ENCODE results near the gene CCDC47. TPM values are rescaled to one million over a fixed set of nuclear protein-coding genes. Genes with fewer than 3 reads are reported as not detected.
A peak's percentile ranks its signal among the peaks of the same experiment; 100 is the strongest.

CCDC47 gene
- total RNA-seq, 1 experiment from 2014 or later = 28.0 TPM

GRCh38 chr17:63714550-63715277 lies 58.7 kb downstream of the CCDC47 start:
- H3K79me2 ChIP-seq (ENCODE audit: low read length) = no peaks in the 10 kb centered on the region
- H3K4me1 ChIP-seq (ENCODE audit: low read length) = no peaks in the 10 kb centered on the region
- H3K27me3 ChIP-seq (ENCODE audit: low read length) = no peaks in the 10 kb centered on the region
- no peak overlapping the region for H2AFZ ChIP-seq (ENCODE audit: low read length)
- no peaks in the 10 kb centered on the region for H3K9me3 ChIP-seq (ENCODE audit: low read length)
- no peak overlapping the region for H3K27ac ChIP-seq (ENCODE audit: low read length)
- H3K4me2 ChIP-seq (ENCODE audit: low read depth, low read length, poor library complexity, severe bottlenecking) = no peak overlapping the region
- no peaks in the 10 kb centered on the region for H4K20me1 ChIP-seq (ENCODE audit: insufficient read depth, low read depth, low read length)
- H3K9ac ChIP-seq (ENCODE audit: low read length) = no peak overlapping the region
- no peak for DNase-seq
- no peaks in the 10 kb centered on the region for H3K9me2 ChIP-seq (replicated peaks; ENCODE audit: insufficient read depth, low read length)
- H3K4me3 ChIP-seq (ENCODE audit: low read length) = no peak overlapping the region
- peaks cover 5% of the 10 kb centered on the region; the same call in 1 of the 2 replicates for H3K36me3 ChIP-seq (ENCODE audit: insufficient read depth, low read length)

- Histone ChIP-seq H3K9me2 (replicated peaks; ENCODE audit: insufficient read depth, low read length) (no peaks in the 10 kb centered on the region), H3K4me3 (ENCODE audit: low read length) (no peak overlapping the region), H4K20me1 (ENCODE audit: insufficient read depth, low read depth, low read length) (no peaks in the 10 kb centered on the region), H3K79me2 (ENCODE audit: low read length) (no peaks in the 10 kb centered on the region), H3K27me3 (ENCODE audit: low read length) (no peaks in the 10 kb centered on the region), H3K36me3 (ENCODE audit: insufficient read depth, low read length) (peaks cover 11% of the 10 kb centered on the region; the same call in 1 of the 2 replicates), H3K4me1 (ENCODE audit: low read length) (no peaks in the 10 kb centered on the region), H3K4me2 (ENCODE audit: low read depth, low read length, poor library complexity, severe bottlenecking) (no peak overlapping the region), H3K9ac (ENCODE audit: low read length) (no peak overlapping the region), H3K9me3 (ENCODE audit: low read length) (no peaks in the 10 kb centered on the region), H3K27ac (ENCODE audit: low read length) (no peak overlapping the region), H2AFZ (ENCODE audit: low read length) (no peak overlapping the region)
- DNase-seq = no peak
These were observed 64.3 kb downstream of the CCDC47 start for GRCh38 chr17:63709110-63709509.

GRCh38 chr17:63707151-63707550 lies 66.2 kb downstream of the CCDC47 start:
- Histone ChIP-seq H3K9ac (ENCODE audit: low read length) (no peak overlapping the region), H3K4me2 (ENCODE audit: low read depth, low read length, poor library complexity, severe bottlenecking) (no peak overlapping the region), H3K27ac (ENCODE audit: low read length) (no peak overlapping the region), H3K4me1 (ENCODE audit: low read length) (peaks cover 18% of the 10 kb centered on the region), H4K20me1 (ENCODE audit: insufficient read depth, low read depth, low read length) (no peaks in the 10 kb centered on the region), H3K9me3 (ENCODE audit: low read length) (no peaks in the 10 kb centered on the region), H3K79me2 (ENCODE audit: low read length) (peaks cover 19% of the 10 kb centered on the region), H3K9me2 (replicated peaks; ENCODE audit: insufficient read depth, low read length) (no peaks in the 10 kb centered on the region), H2AFZ (ENCODE audit: low read length) (no peak overlapping the region), H3K36me3 (ENCODE audit: insufficient read depth, low read length) (peaks cover 25% of the 10 kb centered on the region; the same call in 1 of the 2 replicates), H3K4me3 (ENCODE audit: low read length) (no peak overlapping the region), H3K27me3 (ENCODE audit: low read length) (no peaks in the 10 kb centered on the region)
- no peak for DNase-seq

- Histone ChIP-seq H3K9me3 (ENCODE audit: low read length) (no peaks in the 10 kb centered on the region), H2AFZ (ENCODE audit: low read length) (no peak overlapping the region), H3K36me3 (ENCODE audit: insufficient read depth, low read length) (peaks cover 25% of the 10 kb centered on the region; the same call in 1 of the 2 replicates), H3K4me1 (ENCODE audit: low read length) (peaks cover 24% of the 10 kb centered on the region), H3K9ac (ENCODE audit: low read length) (no peak overlapping the region), H3K4me2 (ENCODE audit: low read depth, low read length, poor library complexity, severe bottlenecking) (no peak overlapping the region), H3K27ac (ENCODE audit: low read length) (no peak overlapping the region), H3K4me3 (ENCODE audit: low read length) (no peak overlapping the region), H4K20me1 (ENCODE audit: insufficient read depth, low read depth, low read length) (no peaks in the 10 kb centered on the region), H3K79me2 (ENCODE audit: low read length) (peaks cover 24% of the 10 kb centered on the region), H3K9me2 (replicated peaks; ENCODE audit: insufficient read depth, low read length) (no peaks in the 10 kb centered on the region), H3K27me3 (ENCODE audit: low read length) (no peaks in the 10 kb centered on the region)
- no peak for DNase-seq
These were observed 66.9 kb downstream of the CCDC47 start for GRCh38 chr17:63706336-63707082.

GRCh38 chr17:63705657-63706056 lies 67.7 kb downstream of the CCDC47 start:
- Histone ChIP-seq H3K79me2 (ENCODE audit: low read length) (peaks cover 32% of the 10 kb centered on the region), H2AFZ (ENCODE audit: low read length) (no peak overlapping the region), H3K4me1 (ENCODE audit: low read length) (peaks cover 32% of the 10 kb centered on the region), H3K9me2 (replicated peaks; ENCODE audit: insufficient read depth, low read length) (no peaks in the 10 kb centered on the region), H3K4me2 (ENCODE audit: low read depth, low read length, poor library complexity, severe bottlenecking) (no peak overlapping the region), H3K27me3 (ENCODE audit: low read length) (no peaks in the 10 kb centered on the region), H3K36me3 (ENCODE audit: insufficient read depth, low read length) (peaks cover 25% of the 10 kb centered on the region; the same call in 1 of the 2 replicates), H3K4me3 (ENCODE audit: low read length) (no peak overlapping the region), H3K9ac (ENCODE audit: low read length) (no peak overlapping the region), H3K27ac (ENCODE audit: low read length) (no peak overlapping the region), H3K9me3 (ENCODE audit: low read length) (no peaks in the 10 kb centered on the region), H4K20me1 (ENCODE audit: insufficient read depth, low read depth, low read length) (no peaks in the 10 kb centered on the region)
- DNase-seq = no peak

- no peak for DNase-seq
- Histone ChIP-seq H3K9me3 (ENCODE audit: low read length) (no peaks in the 10 kb centered on the region), H4K20me1 (ENCODE audit: insufficient read depth, low read depth, low read length) (no peaks in the 10 kb centered on the region), H3K9me2 (replicated peaks; ENCODE audit: insufficient read depth, low read length) (no peaks in the 10 kb centered on the region), H3K36me3 (ENCODE audit: insufficient read depth, low read length) (peaks cover 25% of the 10 kb centered on the region; the same call in 1 of the 2 replicates), H3K79me2 (ENCODE audit: low read length) (peaks cover 32% of the 10 kb centered on the region), H3K4me3 (ENCODE audit: low read length) (no peak overlapping the region), H3K27me3 (ENCODE audit: low read length) (no peaks in the 10 kb centered on the region), H3K27ac (ENCODE audit: low read length) (no peak overlapping the region), H2AFZ (ENCODE audit: low read length) (no peak overlapping the region), H3K4me1 (ENCODE audit: low read length) (peaks cover 36% of the 10 kb centered on the region), H3K9ac (ENCODE audit: low read length) (no peak overlapping the region), H3K4me2 (ENCODE audit: low read depth, low read length, poor library complexity, severe bottlenecking) (no peak overlapping the region)
These were observed 68.6 kb downstream of the CCDC47 start for GRCh38 chr17:63704836-63705235.

- Histone ChIP-seq H3K4me2 (ENCODE audit: low read depth, low read length, poor library complexity, severe bottlenecking) (no peak overlapping the region), H3K4me3 (ENCODE audit: low read length) (no peak overlapping the region), H3K27me3 (ENCODE audit: low read length) (no peaks in the 10 kb centered on the region), H4K20me1 (ENCODE audit: insufficient read depth, low read depth, low read length) (no peaks in the 10 kb centered on the region), H3K9me2 (replicated peaks; ENCODE audit: insufficient read depth, low read length) (no peaks in the 10 kb centered on the region), H3K36me3 (ENCODE audit: insufficient read depth, low read length) (peaks cover 20% of the 10 kb centered on the region; the same call in 1 of the 2 replicates), H3K4me1 (ENCODE audit: low read length) (peaks cover 36% of the 10 kb centered on the region), H3K79me2 (ENCODE audit: low read length) (peaks cover 33% of the 10 kb centered on the region), H3K9ac (ENCODE audit: low read length) (no peak overlapping the region), H2AFZ (ENCODE audit: low read length) (no peak overlapping the region), H3K9me3 (ENCODE audit: low read length) (no peaks in the 10 kb centered on the region), H3K27ac (ENCODE audit: low read length) (no peak overlapping the region)
- DNase-seq = no peak
These were observed 69.2 kb downstream of the CCDC47 start for GRCh38 chr17:63704259-63704576.

- Histone ChIP-seq H3K36me3 (ENCODE audit: insufficient read depth, low read length) (peaks cover 17% of the 10 kb centered on the region; the same call in 1 of the 2 replicates), H3K4me1 (ENCODE audit: low read length) (peaks cover 36% of the 10 kb centered on the region), H3K4me2 (ENCODE audit: low read depth, low read length, poor library complexity, severe bottlenecking) (peak overlapping the region; percentile 96), H3K27ac (ENCODE audit: low read length) (no peak overlapping the region), H2AFZ (ENCODE audit: low read length) (no peak overlapping the region), H3K9me3 (ENCODE audit: low read length) (no peaks in the 10 kb centered on the region), H3K27me3 (ENCODE audit: low read length) (no peaks in the 10 kb centered on the region), H3K4me3 (ENCODE audit: low read length) (no peak overlapping the region), H3K9me2 (replicated peaks; ENCODE audit: insufficient read depth, low read length) (no peaks in the 10 kb centered on the region), H3K9ac (ENCODE audit: low read length) (peak overlapping the region; percentile 82), H3K79me2 (ENCODE audit: low read length) (peaks cover 38% of the 10 kb centered on the region), H4K20me1 (ENCODE audit: insufficient read depth, low read depth, low read length) (no peaks in the 10 kb centered on the region)
- no peak for DNase-seq
These were observed 69.7 kb downstream of the CCDC47 start for GRCh38 chr17:63703556-63704258.
